HepG2 (cell line): ENCODE measurements around the gene RAB40C. TPM values are rescaled to one million over a fixed set of nuclear protein-coding genes. Genes with fewer than 3 reads are reported as not detected.

ENCODE experiments used
- AGO2 ChIP-seq: fragments of 200-400 bp; formaldehyde crosslinking; optimal IDR thresholded peaks from 2 replicates; pipeline ENCODE3; 2017; ENCODE audit warnings: mild to moderate bottlenecking, low read depth, low read length, moderate library complexity
- CENPT ChIP-seq: sonication (generic); formaldehyde crosslinking; IDR thresholded peaks from 2 replicates; pipeline ENCODE4 v1.8.0; 2022; ENCODE audit warnings: low read depth, mild to moderate bottlenecking, moderate library complexity, missing genetic modification reagents
- DDIT3 ChIP-seq: sonication (generic); formaldehyde crosslinking; IDR thresholded peaks from 2 replicates; pipeline ENCODE4 v1.4.0; 2020; ENCODE audit warnings: mild to moderate bottlenecking, missing genetic modification reagents
- HIVEP1 ChIP-seq: sonication (generic); formaldehyde crosslinking; IDR thresholded peaks from 2 replicates; pipeline ENCODE4 v1.4.0; 2020; ENCODE audit warnings: mild to moderate bottlenecking, missing genetic modification reagents
- HOXA3 ChIP-seq: sonication (generic); formaldehyde crosslinking; IDR thresholded peaks from 2 replicates; pipeline ENCODE4 v1.5.0; 2020; ENCODE audit warnings: missing genetic modification reagents
- IRF9 ChIP-seq: sonication (generic); formaldehyde crosslinking; IDR thresholded peaks from 2 replicates; pipeline ENCODE4 v1.8.0; 2022; ENCODE audit warnings: missing genetic modification reagents, mild to moderate bottlenecking, borderline replicate concordance
- RXRA ChIP-seq: sonication (generic); formaldehyde crosslinking; IDR thresholded peaks from 2 replicates; pipeline ENCODE4 v1.5.1; 2020; ENCODE audit warnings: missing genetic modification reagents
- SCMH1 ChIP-seq: sonication (generic); formaldehyde crosslinking; IDR thresholded peaks from 2 replicates; pipeline ENCODE4 v1.9.0; 2021; ENCODE audit warnings: missing genetic modification reagents, mild to moderate bottlenecking, borderline replicate concordance
- TBX2 ChIP-seq: sonication (generic); formaldehyde crosslinking; IDR thresholded peaks from 2 replicates; pipeline ENCODE4 v1.5.0; 2020; ENCODE audit warnings: missing genetic modification reagents, mild to moderate bottlenecking, borderline replicate concordance
- TERF1 ChIP-seq: sonication (generic); formaldehyde crosslinking; IDR thresholded peaks from 2 replicates; pipeline ENCODE4 v1.8.0; 2022; ENCODE audit warnings: mild to moderate bottlenecking, missing genetic modification reagents, moderate library complexity
- THAP11 ChIP-seq: IDR thresholded peaks from 2 replicates; pipeline ENCODE4 v1.6.1; 2016; ENCODE audit warnings: missing biosample characterization, missing genetic modification reagents
- UBTF ChIP-seq: sonication (generic); formaldehyde crosslinking; IDR thresholded peaks from 2 replicates; pipeline ENCODE4 v1.4.0; 2020; ENCODE audit warnings: mild to moderate bottlenecking, missing genetic modification reagents
- ZNF142 ChIP-seq: sonication (generic); formaldehyde crosslinking; IDR thresholded peaks from 2 replicates; pipeline ENCODE4 v1.4.0; 2020; ENCODE audit warnings: missing genetic modification reagents
- ZNF232 ChIP-seq: sonication (generic); formaldehyde crosslinking; IDR thresholded peaks from 2 replicates; pipeline ENCODE4 v1.4.0; 2020; ENCODE audit warnings: missing genetic modification reagents, borderline replicate concordance
- ZNF484 ChIP-seq: sonication (generic); formaldehyde crosslinking; IDR thresholded peaks from 2 replicates; pipeline ENCODE4 v1.5.1; 2020; ENCODE audit warnings: mild to moderate bottlenecking, low read depth, missing genetic modification reagents, borderline replicate concordance
- ZNF777 ChIP-seq: sonication (generic); formaldehyde crosslinking; IDR thresholded peaks from 2 replicates; pipeline ENCODE4 v1.4.0; 2020; ENCODE audit warnings: missing genetic modification reagents
- ZNF790 ChIP-seq: sonication (generic); formaldehyde crosslinking; IDR thresholded peaks from 2 replicates; pipeline ENCODE4 v1.8.0; 2022; ENCODE audit warnings: missing genetic modification reagents, mild to moderate bottlenecking, borderline replicate concordance
- ZSCAN21 ChIP-seq: sonication (generic); formaldehyde crosslinking; IDR thresholded peaks from 2 replicates; pipeline ENCODE4 v1.8.0; 2022; ENCODE audit warnings: mild to moderate bottlenecking, missing genetic modification reagents, moderate library complexity, borderline replicate concordance
- polyA plus RNA-seq, 8 experiments: library from polyadenylated mRNA; depleted of rRNA in 3 of 8; stranded (reverse) in 7 of 8; unstranded in 1 of 8; fragments of >200 nt; fragmentation: Illumina TruSeq in 4 of 8; extraction: Trizol in 4 of 8; gene quantifications; 2 replicates each; pipeline versions ENCODE4 v1.2.1 to v1.2.3, GENCODE V29; 2011 to 2016; ENCODE audit warnings: low read depth in 4 of 8, missing spikeins in 1 of 8, mixed read lengths in 1 of 8; ENCODE audit not compliant: insufficient read depth in 1 of 8
- total RNA-seq, 5 experiments: library from RNA; depleted of rRNA; stranded (reverse); fragments of >200 nt; fragmentation: Illumina TruSeq; extraction: Trizol; gene quantifications; 2 replicates each; pipeline ENCODE4 v1.2.3, GENCODE V29; 2016; ENCODE audit warnings: low read depth in 1 of 5

RAB40C gene
- total and polyA plus RNA-seq, 2 of the 13 experiments (the other 11 are each of a cell fraction or from before 2014, with no cell fraction given): 7.7 to 11.5 TPM

GRCh38 chr16:590188-590814 is 435 bp downstream of the RAB40C start (continued):
- no peak for TF ChIP-seq THAP11 (CRISPR knock-in tag)
- TF ChIP-seq ZNF790 (CRISPR knock-in tag): peak; percentile 49; the same call in 1 of the 2 replicates
- TF ChIP-seq IRF9 (CRISPR knock-in tag): peak; percentile 24; the same call in 1 of the 2 replicates
- TF ChIP-seq DDIT3: no peak
- TF ChIP-seq UBTF: peak; percentile 83; the same call in 1 of the 2 replicates
- 0 out of 2 replicates have a peak, but pooled peaks have one; percentile 45 for TF ChIP-seq TERF1 (CRISPR knock-in tag)
- TF ChIP-seq ZSCAN21 (CRISPR knock-in tag): peak; percentile 63; the same call in 1 of the 2 replicates
- TF ChIP-seq CENPT (CRISPR knock-in tag): peak; percentile 44; the same call in 1 of the 2 replicates
- TF ChIP-seq ZNF232 (CRISPR knock-in tag): no peak
- no peak for TF ChIP-seq SCMH1 (CRISPR knock-in tag)
- no peak for TF ChIP-seq ZNF484 (CRISPR knock-in tag)
- peak; percentile 44 for TF ChIP-seq AGO2
- TF ChIP-seq HIVEP1 (CRISPR knock-in tag): no peak
- 0 out of 2 replicates have a peak, but pooled peaks have one; percentile 12 for TF ChIP-seq TBX2 (CRISPR knock-in tag)
- TF ChIP-seq RXRA (CRISPR knock-in tag): peak; percentile 18; the same call in 1 of the 2 replicates
- 0 out of 2 replicates have a peak, but pooled peaks have one; percentile 45 for TF ChIP-seq ZNF142 (CRISPR knock-in tag)
- 0 out of 2 replicates have a peak, but pooled peaks have one; percentile 39 for TF ChIP-seq ZNF777 (CRISPR knock-in tag)
- TF ChIP-seq HOXA3: 0 out of 2 replicates have a peak, but pooled peaks have one; percentile 16
